ENCODE measurements around the gene POLR2J.

POLR2J gene

GRCh38 chr7:102472126-102473041, 6.3 kb downstream of the POLR2J start:
- H3K4me1 ChIP-seq (ENCODE audit: control insufficient read depth, insufficient read depth, low read length): no peaks in the 10 kb centered on the region
- H3K4me3 ChIP-seq (ENCODE audit: low read depth, low read length): no peak overlapping the region
- POLR2A ChIA-PET: no interaction called here
- peaks cover 0 to 52% of the 10 kb centered on the region in 2 experiments; a peak in 2 of 3 replicates for H3K36me3 ChIP-seq (ENCODE audit: control insufficient read depth in 2 of 2, insufficient read depth in 1 of 2, low read length in 2 of 2)
- CTCF ChIA-PET: no interaction called here
- TF ChIP-seq ZNF449 (tag by site-specific recombination; IDR thresholded peaks at IDR 0.05): no peak
- no peak for TF ChIP-seq ZNF239 (tag by site-specific recombination; IDR thresholded peaks at IDR 0.05)
- no peak for TF ChIP-seq KLF16 (tag by site-specific recombination; IDR thresholded peaks at IDR 0.05)
- TF ChIP-seq ZNF501 (tag by site-specific recombination; IDR thresholded peaks at IDR 0.05): no peak
- TF ChIP-seq SP2 (tag by site-specific recombination; IDR thresholded peaks at IDR 0.05): peak; percentile 43
- TF ChIP-seq GLIS2 (tag by site-specific recombination; IDR thresholded peaks at IDR 0.05): peak; percentile 24; the same call in 1 of the 2 replicates
- no peak for TF ChIP-seq GLI2 (tag by site-specific recombination; IDR thresholded peaks at IDR 0.05; ENCODE audit: borderline replicate concordance, low read depth)
- TF ChIP-seq ZBTB1 (tag by site-specific recombination; IDR thresholded peaks at IDR 0.05): no peak
- TF ChIP-seq GLIS1 (tag by site-specific recombination; IDR thresholded peaks at IDR 0.05): peak; percentile 43; the same call in 1 of the 2 replicates
- TF ChIP-seq SETDB1 (IDR thresholded peaks at IDR 0.05; ENCODE audit: insufficient read length, low read length): no peak
- no peak for TF ChIP-seq HOXA7 (CRISPR knock-in tag; IDR thresholded peaks at IDR 0.05; ENCODE audit: borderline replicate concordance)
- no peaks in the 10 kb centered on the region for H3K9me3 ChIP-seq (ENCODE audit: control insufficient read depth, insufficient read depth, low read depth, low read length)
- no peak overlapping the region for H3K27ac ChIP-seq (ENCODE audit: extremely low read depth, low read depth, low read length)

- TF ChIP-seq ZNF121 (tag by site-specific recombination; IDR thresholded peaks at IDR 0.05) (no peak), ZNF24 (tag by site-specific recombination; IDR thresholded peaks at IDR 0.05) (no peak), ZBTB7A (tag by site-specific recombination; IDR thresholded peaks at IDR 0.05; ENCODE audit: low read depth) (no peak), ZNF19 (tag by site-specific recombination; IDR thresholded peaks at IDR 0.05; ENCODE audit: low read depth) (no peak), ZNF132 (tag by site-specific recombination; IDR thresholded peaks at IDR 0.05; ENCODE audit: borderline replicate concordance) (no peak), CTCF (tag by site-specific recombination; IDR thresholded peaks at IDR 0.05) (no peak), ZFHX2 (tag by site-specific recombination; conservative IDR thresholded peaks at IDR 0.05) (no peak), MEIS1 (CRISPR knock-in tag; IDR thresholded peaks at IDR 0.05; ENCODE audit: borderline replicate concordance) (no peak), SP2 (tag by site-specific recombination; IDR thresholded peaks at IDR 0.05) (no peak), ZNF175 (tag by site-specific recombination; IDR thresholded peaks at IDR 0.05) (no peak), ZNF423 (tag by site-specific recombination; IDR thresholded peaks at IDR 0.05) (no peak)
- TF ChIP-seq, protein P1, sequence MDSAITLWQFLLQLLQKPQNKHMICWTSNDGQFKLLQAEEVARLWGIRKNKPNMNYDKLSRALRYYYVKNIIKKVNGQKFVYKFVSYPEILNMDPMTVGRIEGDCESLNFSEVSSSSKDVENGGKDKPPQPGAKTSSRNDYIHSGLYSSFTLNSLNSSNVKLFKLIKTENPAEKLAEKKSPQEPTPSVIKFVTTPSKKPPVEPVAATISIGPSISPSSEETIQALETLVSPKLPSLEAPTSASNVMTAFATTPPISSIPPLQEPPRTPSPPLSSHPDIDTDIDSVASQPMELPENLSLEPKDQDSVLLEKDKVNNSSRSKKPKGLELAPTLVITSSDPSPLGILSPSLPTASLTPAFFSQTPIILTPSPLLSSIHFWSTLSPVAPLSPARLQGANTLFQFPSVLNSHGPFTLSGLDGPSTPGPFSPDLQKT (IDR thresholded peaks at IDR 0.05; ENCODE audit: borderline replicate concordance, low read depth, low read length): no peak
- no peak overlapping the region for H3K27ac ChIP-seq (ENCODE audit: extremely low read depth, low read depth, low read length)
- H3K4me1 ChIP-seq (ENCODE audit: control insufficient read depth, insufficient read depth, low read length): no peaks in the 10 kb centered on the region; the same call in 1 of the 2 replicates
- ChIA-PET POLR2A (no interaction called here), CTCF (no interaction called here)
- peaks cover 0 to 53% of the 10 kb centered on the region in 2 experiments; a peak in 2 of 3 replicates for H3K36me3 ChIP-seq (ENCODE audit: control insufficient read depth in 2 of 2, insufficient read depth in 1 of 2, low read length in 2 of 2)
- H3K4me3 ChIP-seq (ENCODE audit: low read depth, low read length): no peak overlapping the region
- no peaks in the 10 kb centered on the region for H3K9me3 ChIP-seq (ENCODE audit: control insufficient read depth, insufficient read depth, low read depth, low read length)
Measured at GRCh38 chr7:102471791-102472125, 7.0 kb downstream of the POLR2J start.

Data from HEK293 (cell line).